ENCODE data around the gene PLD6.

DNA sequence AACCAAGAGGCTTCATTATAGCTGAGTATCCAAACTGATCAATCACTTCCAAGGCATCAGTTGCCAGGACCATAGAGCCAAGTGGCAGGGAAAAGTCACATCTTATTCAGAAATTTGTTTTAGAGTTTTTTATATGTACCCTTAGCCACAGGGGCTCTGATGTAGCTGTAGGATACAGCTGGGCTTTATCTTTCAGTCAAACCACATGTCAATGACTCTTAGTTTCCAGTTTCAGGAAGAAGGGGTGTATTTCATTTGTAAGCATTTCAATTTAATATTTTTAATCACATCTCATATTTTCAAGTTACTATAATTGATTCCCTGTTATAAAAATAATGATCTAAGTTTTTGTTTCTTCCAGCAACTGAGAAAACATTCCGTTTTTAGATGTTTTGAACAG lies 33.7 kb upstream of the PLD6 start:
- TF ChIP-seq, protein P1, sequence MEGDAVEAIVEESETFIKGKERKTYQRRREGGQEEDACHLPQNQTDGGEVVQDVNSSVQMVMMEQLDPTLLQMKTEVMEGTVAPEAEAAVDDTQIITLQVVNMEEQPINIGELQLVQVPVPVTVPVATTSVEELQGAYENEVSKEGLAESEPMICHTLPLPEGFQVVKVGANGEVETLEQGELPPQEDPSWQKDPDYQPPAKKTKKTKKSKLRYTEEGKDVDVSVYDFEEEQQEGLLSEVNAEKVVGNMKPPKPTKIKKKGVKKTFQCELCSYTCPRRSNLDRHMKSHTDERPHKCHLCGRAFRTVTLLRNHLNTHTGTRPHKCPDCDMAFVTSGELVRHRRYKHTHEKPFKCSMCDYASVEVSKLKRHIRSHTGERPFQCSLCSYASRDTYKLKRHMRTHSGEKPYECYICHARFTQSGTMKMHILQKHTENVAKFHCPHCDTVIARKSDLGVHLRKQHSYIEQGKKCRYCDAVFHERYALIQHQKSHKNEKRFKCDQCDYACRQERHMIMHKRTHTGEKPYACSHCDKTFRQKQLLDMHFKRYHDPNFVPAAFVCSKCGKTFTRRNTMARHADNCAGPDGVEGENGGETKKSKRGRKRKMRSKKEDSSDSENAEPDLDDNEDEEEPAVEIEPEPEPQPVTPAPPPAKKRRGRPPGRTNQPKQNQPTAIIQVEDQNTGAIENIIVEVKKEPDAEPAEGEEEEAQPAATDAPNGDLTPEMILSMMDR (optimal IDR thresholded peaks at IDR 0.05 in 1 of 3, IDR thresholded peaks at IDR 0.05 in 1 of 3, conservative IDR thresholded peaks at IDR 0.05 in 1 of 3; ENCODE audit: extremely low read depth in 1 of 3, insufficient read depth in 2 of 3, low read length in 3 of 3): no peak
- TF ChIP-seq EZH2 (IDR thresholded peaks at IDR 0.05; ENCODE audit: low read length): no peak
